ENCODE measurements around the gene TNFSF9.
"Not testable (repeated sequence)": the region's sequence is repeated elsewhere in the genome, so short reads cannot be mapped to it uniquely, and the experiment has no call there.

Gene TNFSF9

GRCh38 chr19:6508028-6508771, 22.6 kb upstream of the TNFSF9 start:
- DNase-seq (ENCODE audit: low spot score) = not testable (repeated sequence)

- DNase-seq (ENCODE audit: low spot score) = peak; percentile 97
Measured at GRCh38 chr19:6509118-6509971, 21.5 kb upstream of the TNFSF9 start.

GRCh38 chr19:6510618-6511017, 20.2 kb upstream of the TNFSF9 start:
- DNase-seq (ENCODE audit: low spot score) = no peak

- DNase-seq (ENCODE audit: low spot score) = no peak
Measured at GRCh38 chr19:6514089-6514488, 16.7 kb upstream of the TNFSF9 start.

- no peak for DNase-seq (ENCODE audit: low spot score)
Measured at GRCh38 chr19:6514926-6515544, 15.8 kb upstream of the TNFSF9 start.

- peak; percentile 97 for DNase-seq (ENCODE audit: low spot score)
Measured at GRCh38 chr19:6516018-6516658, 14.7 kb upstream of the TNFSF9 start.

GRCh38 chr19:6516659-6517291, 14.1 kb upstream of the TNFSF9 start:
- peak; percentile 91 for DNase-seq (ENCODE audit: low spot score)

GRCh38 chr19:6518145-6518911, 12.5 kb upstream of the TNFSF9 start:
- DNase-seq (ENCODE audit: low spot score) = no peak

GRCh38 chr19:6519289-6519688, 11.5 kb upstream of the TNFSF9 start:
- DNase-seq (ENCODE audit: low spot score) = no peak

GRCh38 chr19:6521718-6522646, 8.8 kb upstream of the TNFSF9 start:
- DNase-seq (ENCODE audit: low spot score) = no peak

- DNase-seq (ENCODE audit: low spot score) = no peak
Measured at GRCh38 chr19:6522712-6523111, 8.1 kb upstream of the TNFSF9 start.

GRCh38 chr19:6524311-6524710, 6.5 kb upstream of the TNFSF9 start:
- DNase-seq (ENCODE audit: low spot score) = no peak

- DNase-seq (ENCODE audit: low spot score) = no peak
Measured at GRCh38 chr19:6527893-6528543, 2.8 kb upstream of the TNFSF9 start.

- peak; percentile 85 for DNase-seq (ENCODE audit: low spot score)
Measured at GRCh38 chr19:6528544-6529121, 2.2 kb upstream of the TNFSF9 start.

- no peak for DNase-seq (ENCODE audit: low spot score)
Measured at GRCh38 chr19:6529351-6529750, 1.5 kb upstream of the TNFSF9 start.

- DNase-seq (ENCODE audit: low spot score) = no peak
Measured at GRCh38 chr19:6529937-6530385, 865 bp upstream of the TNFSF9 start.

- no peak for DNase-seq (ENCODE audit: low spot score)
Measured at GRCh38 chr19:6531163-6531955, 533 bp downstream of the TNFSF9 start.

- no peak for DNase-seq (ENCODE audit: low spot score)
Measured at GRCh38 chr19:6531956-6532243, 1.1 kb downstream of the TNFSF9 start.
